ENCODE results near the gene TSHZ2.
"Not testable (repeated sequence)": the region's sequence is repeated elsewhere in the genome, so short reads cannot be mapped to it uniquely, and the experiment has no call there.

TSHZ2 gene

GRCh38 chr20:52948491-52948890 is 23.7 kb upstream of the TSHZ2 start:
- Mint-ChIP-seq H3K27ac (no peak overlapping the region), H3K9me3 (no peaks in the 10 kb centered on the region), H3K4me3 (no peak overlapping the region), H3K27me3 (no peaks in the 10 kb centered on the region), H3K36me3 (ENCODE audit: low read depth) (no peaks in the 10 kb centered on the region), H3K4me1 (peaks cover under 1% of the 10 kb centered on the region)
- ATAC-seq: no peak
- no peak for DNase-seq

- Mint-ChIP-seq H3K4me1 (no peaks in the 10 kb centered on the region), H3K4me3 (no peak overlapping the region), H3K27ac (no peak overlapping the region), H3K27me3 (peaks cover 2% of the 10 kb centered on the region), H3K9me3 (peaks cover 8% of the 10 kb centered on the region), H3K36me3 (ENCODE audit: low read depth) (no peaks in the 10 kb centered on the region)
- no peak for ATAC-seq
- no peak for DNase-seq
These were observed 19.1 kb upstream of the TSHZ2 start for GRCh38 chr20:52953020-52953419.

GRCh38 chr20:52954849-52955248 is 17.3 kb upstream of the TSHZ2 start:
- H3K4me3 Mint-ChIP-seq: no peak overlapping the region
- H3K27me3 Mint-ChIP-seq: peaks cover 2% of the 10 kb centered on the region
- DNase-seq (no peak), ATAC-seq (no peak)
- H3K27ac Mint-ChIP-seq: no peak overlapping the region
- no peaks in the 10 kb centered on the region for H3K4me1 Mint-ChIP-seq
- peaks cover 8% of the 10 kb centered on the region for H3K9me3 Mint-ChIP-seq
- no peaks in the 10 kb centered on the region for H3K36me3 Mint-ChIP-seq (ENCODE audit: low read depth)

GRCh38 chr20:52958211-52958610 is 13.9 kb upstream of the TSHZ2 start:
- Mint-ChIP-seq H3K4me1 (no peaks in the 10 kb centered on the region), H3K27ac (no peak overlapping the region), H3K27me3 (peaks cover 4% of the 10 kb centered on the region), H3K36me3 (ENCODE audit: low read depth) (no peaks in the 10 kb centered on the region), H3K9me3 (peaks cover 8% of the 10 kb centered on the region), H3K4me3 (no peak overlapping the region)
- DNase-seq (no peak), ATAC-seq (no peak)

GRCh38 chr20:52959125-52959524 is 13.0 kb upstream of the TSHZ2 start:
- Mint-ChIP-seq H3K36me3 (ENCODE audit: low read depth) (no peaks in the 10 kb centered on the region), H3K4me1 (no peaks in the 10 kb centered on the region), H3K9me3 (peaks cover 6% of the 10 kb centered on the region), H3K27ac (no peak overlapping the region), H3K27me3 (peaks cover 10% of the 10 kb centered on the region), H3K4me3 (no peak overlapping the region)
- ATAC-seq (no peak), DNase-seq (no peak)

DNA sequence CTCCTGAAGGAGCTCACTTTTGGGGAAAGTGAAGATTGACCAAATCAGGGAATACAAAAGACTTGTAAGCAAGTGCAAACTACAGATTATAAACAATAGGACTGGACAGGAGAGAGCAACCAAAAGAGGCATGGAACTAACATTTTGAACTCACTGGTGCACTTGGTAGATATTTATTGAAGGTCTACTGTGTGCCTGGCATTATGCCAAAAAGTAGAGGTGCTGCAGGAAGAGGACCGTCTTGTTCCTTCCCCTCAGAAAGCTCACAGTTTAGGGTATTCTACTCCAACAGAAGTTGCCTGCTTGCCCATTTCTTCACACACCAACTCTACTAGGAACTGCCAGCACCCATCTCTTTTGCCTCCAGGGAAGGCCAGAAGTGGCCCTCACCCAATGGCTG is 10.0 kb upstream of the TSHZ2 start:
- peaks cover 3% of the 10 kb centered on the region for H3K9me3 Mint-ChIP-seq
- peaks cover 17% of the 10 kb centered on the region for H3K27me3 Mint-ChIP-seq
- no peaks in the 10 kb centered on the region for H3K4me1 Mint-ChIP-seq
- ATAC-seq (no peak), DNase-seq (no peak)
- H3K36me3 Mint-ChIP-seq (ENCODE audit: low read depth): no peaks in the 10 kb centered on the region
- no peak overlapping the region for H3K27ac Mint-ChIP-seq
- H3K4me3 Mint-ChIP-seq: no peak overlapping the region

DNA sequence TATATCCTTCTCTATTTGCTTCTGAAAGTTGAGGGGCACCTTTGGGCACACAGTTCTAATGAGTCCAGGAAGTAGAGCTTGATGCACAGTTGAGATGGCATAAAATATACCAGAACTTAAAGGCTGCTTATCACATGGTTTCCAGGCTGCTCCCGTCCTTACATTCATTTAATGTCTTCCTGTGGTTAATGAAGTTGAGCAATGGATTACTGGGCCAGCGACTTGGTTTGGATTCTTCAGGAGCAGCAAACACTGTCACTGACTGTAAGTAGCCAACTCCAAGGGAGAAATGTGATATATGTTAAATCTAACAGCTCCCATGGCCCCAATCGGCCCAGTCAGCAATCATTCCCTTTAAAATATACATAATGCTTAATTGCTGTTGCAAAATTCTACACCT is 9.0 kb upstream of the TSHZ2 start:
- Mint-ChIP-seq H3K4me1 (no peaks in the 10 kb centered on the region), H3K36me3 (ENCODE audit: low read depth) (no peaks in the 10 kb centered on the region), H3K9me3 (peaks cover 3% of the 10 kb centered on the region), H3K4me3 (no peak overlapping the region), H3K27ac (no peak overlapping the region), H3K27me3 (peaks cover 14% of the 10 kb centered on the region)
- no peak for DNase-seq
- ATAC-seq: no peak

GRCh38 chr20:52964131-52964530 is 8.0 kb upstream of the TSHZ2 start:
- Mint-ChIP-seq H3K4me1 (no peaks in the 10 kb centered on the region), H3K4me3 (no peak overlapping the region), H3K27me3 (peaks cover 14% of the 10 kb centered on the region), H3K36me3 (ENCODE audit: low read depth) (no peaks in the 10 kb centered on the region), H3K27ac (no peak overlapping the region), H3K9me3 (peaks cover 3% of the 10 kb centered on the region)
- no peak for ATAC-seq
- DNase-seq: no peak

DNA sequence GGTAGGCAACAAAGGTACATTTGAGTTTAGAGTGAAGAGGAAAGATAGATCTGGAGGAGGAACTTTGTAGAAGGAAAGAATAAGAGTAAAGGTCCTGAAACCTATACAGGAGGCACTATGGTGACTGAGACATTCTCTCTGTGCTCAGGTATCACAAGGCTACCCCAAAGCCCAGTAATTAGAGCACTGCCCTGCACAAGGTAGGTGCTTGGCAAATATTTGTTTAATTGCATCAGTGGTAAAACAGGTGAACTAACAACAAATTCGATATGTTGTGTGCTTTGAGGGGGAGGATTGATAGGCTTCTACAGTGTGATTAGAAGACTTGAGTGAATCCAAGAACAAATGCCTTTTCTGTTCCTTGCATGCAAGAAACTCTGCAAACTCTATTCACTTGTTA is 6.8 kb upstream of the TSHZ2 start:
- Mint-ChIP-seq H3K27me3 (peaks cover 14% of the 10 kb centered on the region), H3K4me1 (no peaks in the 10 kb centered on the region), H3K27ac (no peak overlapping the region), H3K4me3 (no peak overlapping the region), H3K36me3 (ENCODE audit: low read depth) (no peaks in the 10 kb centered on the region), H3K9me3 (peaks cover 3% of the 10 kb centered on the region)
- ATAC-seq (no peak), DNase-seq (no peak)

- no peak overlapping the region for H3K27ac Mint-ChIP-seq
- ATAC-seq (no peak), DNase-seq (no peak)
These were observed 6.3 kb upstream of the TSHZ2 start for GRCh38 chr20:52965819-52966218.

GRCh38 chr20:52966543-52966942 is 5.6 kb upstream of the TSHZ2 start:
- not testable (repeated sequence) for H3K36me3 Mint-ChIP-seq (ENCODE audit: low read depth); DNase-seq; H3K4me3 Mint-ChIP-seq; H3K27ac Mint-ChIP-seq; ATAC-seq; H3K9me3 Mint-ChIP-seq; H3K4me1 Mint-ChIP-seq
- peaks cover 21% of the 10 kb centered on the region for H3K27me3 Mint-ChIP-seq

More at GRCh38 chr20:52965819-52966218, 6.3 kb upstream of the TSHZ2 start:
- Mint-ChIP-seq H3K4me1 (no peaks in the 10 kb centered on the region), H3K36me3 (ENCODE audit: low read depth) (no peaks in the 10 kb centered on the region), H3K9me3 (peaks cover 3% of the 10 kb centered on the region), H3K27me3 (peaks cover 14% of the 10 kb centered on the region), H3K4me3 (no peak overlapping the region)

DNA sequence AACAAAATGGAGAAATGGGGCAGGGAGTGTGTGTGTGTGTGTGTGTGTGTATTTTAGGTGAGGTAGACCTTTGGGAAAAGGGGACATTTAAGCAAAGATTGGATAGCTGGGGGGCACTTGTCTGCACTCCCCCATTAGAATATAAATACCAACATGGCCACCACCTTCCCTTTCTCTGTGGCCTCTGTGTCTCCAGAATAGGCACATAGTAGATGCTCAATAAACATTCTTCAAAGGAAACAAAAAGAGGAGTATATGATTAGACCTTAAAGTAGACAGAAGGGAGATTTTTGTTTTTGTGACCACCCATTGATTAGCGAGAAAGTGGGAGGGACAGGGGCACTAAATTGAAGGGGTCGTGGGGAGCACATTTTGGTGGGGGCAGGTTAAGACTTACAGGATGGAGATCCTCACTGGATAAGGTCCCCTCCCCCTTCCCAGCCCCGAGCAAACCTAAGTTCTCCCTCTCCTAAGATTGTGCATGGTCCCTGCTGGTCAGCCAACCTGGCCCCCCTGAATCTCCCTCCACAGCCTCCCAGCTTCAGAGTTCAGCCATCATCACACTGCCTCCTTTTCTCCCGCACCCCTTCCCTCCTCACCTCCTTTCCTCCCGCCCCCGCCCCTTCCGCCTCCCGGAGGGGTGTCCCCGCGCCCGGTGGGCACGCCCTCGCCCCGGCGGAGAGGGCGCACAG is 514 bp upstream of the TSHZ2 start:
- Mint-ChIP-seq H3K27me3 (peaks cover 27% of the 10 kb centered on the region), H3K4me3 (peak overlapping the region; percentile 91), H3K9me3 (no peaks in the 10 kb centered on the region), H3K27ac (no peak overlapping the region), H3K36me3 (ENCODE audit: low read depth) (peaks cover 1% of the 10 kb centered on the region), H3K4me1 (peaks cover 29% of the 10 kb centered on the region)
- DNase-seq (no peak), ATAC-seq (no peak)

DNA sequence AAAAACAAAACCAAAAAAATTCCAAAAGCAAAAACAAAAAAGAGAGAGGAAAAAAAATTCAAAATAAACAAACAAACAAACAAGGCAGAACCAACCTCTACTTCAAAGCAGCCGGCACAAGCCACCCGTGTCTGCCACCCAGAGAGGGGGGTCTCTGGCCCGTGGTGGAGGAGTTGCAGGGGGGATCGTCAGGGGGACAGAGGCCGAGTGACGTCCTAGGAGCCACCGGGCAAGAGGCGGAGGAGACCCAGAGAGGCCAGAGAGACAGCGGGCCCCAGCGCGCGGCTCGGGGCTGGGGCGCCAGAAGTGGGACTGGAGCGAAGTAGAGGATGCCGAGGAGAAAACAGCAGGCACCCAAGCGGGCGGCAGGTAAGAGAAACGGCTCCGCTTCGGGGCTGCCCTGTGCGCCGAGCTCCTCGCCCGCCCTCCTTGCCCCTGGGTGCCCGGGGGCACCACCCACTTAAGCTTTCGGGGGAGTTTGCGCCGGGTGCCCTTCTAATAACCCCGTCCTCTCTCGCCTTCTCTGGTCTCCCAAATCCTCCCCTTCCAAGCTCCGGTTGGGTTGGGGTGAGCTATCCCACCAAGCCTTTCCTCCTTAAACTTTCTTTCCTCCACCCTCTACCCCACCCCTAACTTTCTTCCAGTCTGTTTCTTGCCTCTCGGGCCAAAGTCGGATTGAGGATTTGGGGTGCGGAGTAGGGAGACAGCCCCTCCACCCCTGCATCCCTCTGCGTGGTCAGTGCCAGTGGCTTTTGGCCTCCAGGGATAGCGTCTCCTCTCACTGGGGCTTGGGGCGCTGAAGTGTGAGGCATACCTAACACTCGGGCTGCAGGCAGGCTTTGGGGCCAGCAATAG is 1.0 kb downstream of the TSHZ2 start:
- peak; percentile 33 for DNase-seq
- Mint-ChIP-seq H3K4me1 (peaks cover 41% of the 10 kb centered on the region), H3K27me3 (peaks cover 40% of the 10 kb centered on the region), H3K27ac (peak overlapping the region; percentile 88), H3K9me3 (no peaks in the 10 kb centered on the region), H3K4me3 (peak overlapping the region; percentile 91), H3K36me3 (ENCODE audit: low read depth) (peaks cover 1% of the 10 kb centered on the region)
- ATAC-seq: peak; percentile 35

GRCh38 chr20:52974179-52974594 is 2.0 kb downstream of the TSHZ2 start:
- H3K27me3 Mint-ChIP-seq: peaks cover 40% of the 10 kb centered on the region
- peak overlapping the region; percentile 91 for H3K4me3 Mint-ChIP-seq
- ATAC-seq: peak; percentile 53
- H3K4me1 Mint-ChIP-seq: peaks cover 46% of the 10 kb centered on the region
- peak; percentile 10 for DNase-seq
- H3K27ac Mint-ChIP-seq: peak overlapping the region; percentile 81
- no peaks in the 10 kb centered on the region for H3K9me3 Mint-ChIP-seq
- peaks cover 1% of the 10 kb centered on the region for H3K36me3 Mint-ChIP-seq (ENCODE audit: low read depth)

Data from activated naive CD8-positive, alpha-beta T cell treated with anti-CD3 and anti-CD28 coated beads, Interleukin-2, amount 50 U/mL, for 24 hours (primary cell).